ENCODE data around the gene ARID5B. TPM values are rescaled to one million over a fixed set of nuclear protein-coding genes. Genes with fewer than 3 reads are reported as not detected.

ARID5B gene
- total RNA-seq, 1 experiment from 2014 or later, result 17.4 TPM

GRCh38 chr10:62029401-62029800, 127.9 kb downstream of the ARID5B start:
- DNase-seq (ENCODE audit: low read depth), result no peak

GRCh38 chr10:62031507-62031906, 130.0 kb downstream of the ARID5B start:
- DNase-seq (ENCODE audit: low read depth), result no peak

GRCh38 chr10:62033125-62033524, 131.6 kb downstream of the ARID5B start:
- no peak for DNase-seq (ENCODE audit: low read depth)

- DNase-seq (ENCODE audit: low read depth), result no peak
Measured at GRCh38 chr10:62034096-62034640, 132.7 kb downstream of the ARID5B start.

GRCh38 chr10:62036186-62037081, 134.9 kb downstream of the ARID5B start:
- no peak for DNase-seq (ENCODE audit: low read depth)

- peak; percentile 57 for DNase-seq (ENCODE audit: low read depth)
Measured at GRCh38 chr10:62037166-62037831, 135.8 kb downstream of the ARID5B start.

GRCh38 chr10:62037890-62038608, 136.6 kb downstream of the ARID5B start:
- no peak for DNase-seq (ENCODE audit: low read depth)

GRCh38 chr10:62038609-62039190, 137.2 kb downstream of the ARID5B start:
- peak; percentile 79 for DNase-seq (ENCODE audit: low read depth)

- DNase-seq (ENCODE audit: low read depth), result no peak
Measured at GRCh38 chr10:62039954-62040353, 138.5 kb downstream of the ARID5B start.

- no peak for DNase-seq (ENCODE audit: low read depth)
Measured at GRCh38 chr10:62040881-62041280, 139.4 kb downstream of the ARID5B start.

GRCh38 chr10:62043421-62044021, 142.0 kb downstream of the ARID5B start:
- no peak for DNase-seq (ENCODE audit: low read depth)

- DNase-seq (ENCODE audit: low read depth), result no peak
Measured at GRCh38 chr10:62044566-62044965, 143.1 kb downstream of the ARID5B start.

GRCh38 chr10:62045765-62046521, 144.4 kb downstream of the ARID5B start:
- DNase-seq (ENCODE audit: low read depth), result peak; percentile 80

- peak; percentile 52 for DNase-seq (ENCODE audit: low read depth)
Measured at GRCh38 chr10:62046522-62047227, 145.2 kb downstream of the ARID5B start.

GRCh38 chr10:62047228-62047892, 145.9 kb downstream of the ARID5B start:
- DNase-seq (ENCODE audit: low read depth), result no peak

- DNase-seq (ENCODE audit: low read depth), result peak; percentile 66
Measured at GRCh38 chr10:62047960-62048383, 146.5 kb downstream of the ARID5B start.

GRCh38 chr10:62048470-62048869, 147.0 kb downstream of the ARID5B start:
- no peak for DNase-seq (ENCODE audit: low read depth)

- peak; percentile 97 for DNase-seq (ENCODE audit: low read depth)
Measured at GRCh38 chr10:62048919-62049623, 147.6 kb downstream of the ARID5B start.

Data from LHCN-M2 (cell line).